Vagina (tissue), 2 donors: Measurements from ENCODE around the gene PLAAT5. TPM values are rescaled to one million over a fixed set of nuclear protein-coding genes. Genes with fewer than 3 reads are reported as not detected.
A peak's percentile ranks its signal among the peaks of the same experiment; 100 is the strongest.

Experiments
- DNase-seq, 2 donors: peaks; one replicate each; pipeline ENCODE4 v3.0.0-alpha.2; 2017; ENCODE audit errors: extremely low spot score in 2 of 2
- H3K27ac ChIP-seq: fragments of 200-600 bp; sonication (generic); one replicate; pipeline ENCODE4 v1.5.1; 2019
- H3K27me3 ChIP-seq: fragments of 200-600 bp; sonication (generic); one replicate; pipeline ENCODE4 v1.5.1; 2019
- H3K36me3 ChIP-seq, 2 donors: fragments of 200-600 bp; sonication (generic); one replicate each; pipeline ENCODE4 v1.5.1; 2017 to 2019
- H3K4me1 ChIP-seq: fragments of 200-600 bp; sonication (generic); one replicate; pipeline ENCODE4 v1.5.1; 2019
- H3K4me3 ChIP-seq, 2 donors: fragments of 200-600 bp; sonication (generic); 1 replicate in 1 of 2; 2 replicates in 1 of 2; pipeline ENCODE4 v1.5.1; 2016 to 2019
- H3K9me3 ChIP-seq: fragments of 200-600 bp; sonication (generic); one replicate; pipeline ENCODE4 v1.5.1; 2019
- CTCF ChIP-seq, 3 experiments: fragments of 450-650 bp in 2 of 3; fragments of 200-600 bp in 1 of 3; sonication (generic) in 1 of 3; IDR thresholded peaks; one replicate each; pipeline ENCODE4 v1.5.1; 2017 to 2019; ENCODE audit warnings: antibody characterized with exemption in 3 of 3, mild to moderate bottlenecking in 2 of 3, moderate library complexity in 2 of 3
- POLR2A ChIP-seq, 2 donors: fragments of 450-650 bp; IDR thresholded peaks; one replicate each; pipeline ENCODE4 v1.6.1; 2017; ENCODE audit warnings: antibody characterized with exemption in 2 of 2, mild to moderate bottlenecking in 2 of 2, moderate library complexity in 2 of 2
- POLR2AphosphoS5 ChIP-seq, 2 donors: sonication (generic); formaldehyde crosslinking; IDR thresholded peaks; one replicate each; pipeline ENCODE4 v1.9.0; 2017; ENCODE audit warnings: antibody characterized with exemption in 2 of 2, mild to moderate bottlenecking in 2 of 2, low read depth in 1 of 2; ENCODE audit not compliant: insufficient read depth in 1 of 2
- intact Hi-C: fragments of 100-400 bp; cut with DNase I; formaldehyde crosslinking; loops from one replicate; pipeline ENCODE4 v1.15.1; 2023
- total RNA-seq: library from RNA; depleted of rRNA; stranded (reverse); fragments of >200 nt; gene quantifications from one replicate; pipeline ENCODE4 v1.2.3, GENCODE V29; 2016

Gene PLAAT5
- total RNA-seq, 1 donor from 2014 or later: 0.74 TPM

- Histone ChIP-seq H3K36me3 (no peaks in the 10 kb centered on the region), H3K4me1 (no peaks in the 10 kb centered on the region), H3K9me3 (no peaks in the 10 kb centered on the region), H3K27me3 (no peaks in the 10 kb centered on the region), H3K4me3 (no peak overlapping the region), H3K27ac (no peak overlapping the region)
- intact Hi-C loops: loop anchor here (5.0 kb wide), 1 partner anchor 157 kb away; no protein-coding TSS in a partner anchor
- no peak for DNase-seq
- TF ChIP-seq POLR2A (IDR thresholded peaks at IDR 0.05) (no peak), POLR2AphosphoS5 (IDR thresholded peaks at IDR 0.05; ENCODE audit: insufficient read depth in 1 of 2, low read depth in 1 of 2) (no peak), CTCF (IDR thresholded peaks at IDR 0.05) (no peak)
These were observed 10.9 kb downstream of the PLAAT5 start for GRCh38 chr11:63480039-63480438.

- intact Hi-C loops: loop anchor here (5.0 to 10.0 kb wide), 2 partner anchors 256 to 1153 kb away; no protein-coding TSS in a partner anchor
- DNase-seq: no peak
- TF ChIP-seq POLR2A (IDR thresholded peaks at IDR 0.05) (no peak), CTCF (IDR thresholded peaks at IDR 0.05) (peak; percentile 85 to 91 (median 87)), POLR2AphosphoS5 (IDR thresholded peaks at IDR 0.05; ENCODE audit: insufficient read depth in 1 of 2, low read depth in 1 of 2) (peak in 1 of 2 donors; percentile 27)
- no peak overlapping the region for H3K27ac ChIP-seq
- H3K4me1 ChIP-seq: no peaks in the 10 kb centered on the region
- H3K4me3 ChIP-seq: no peak overlapping the region
- no peaks in the 10 kb centered on the region for H3K27me3 ChIP-seq
- H3K9me3 ChIP-seq: no peaks in the 10 kb centered on the region
- H3K36me3 ChIP-seq: no peaks in the 10 kb centered on the region
These were observed 12.1 kb downstream of the PLAAT5 start for GRCh38 chr11:63478896-63479295.

GRCh38 chr11:63476618-63477017, 14.3 kb downstream of the PLAAT5 start:
- Histone ChIP-seq H3K4me3 (no peak overlapping the region), H3K4me1 (no peaks in the 10 kb centered on the region), H3K27ac (no peak overlapping the region), H3K9me3 (no peaks in the 10 kb centered on the region), H3K27me3 (no peaks in the 10 kb centered on the region), H3K36me3 (no peaks in the 10 kb centered on the region)
- TF ChIP-seq POLR2AphosphoS5 (IDR thresholded peaks at IDR 0.05; ENCODE audit: insufficient read depth in 1 of 2, low read depth in 1 of 2) (no peak), CTCF (IDR thresholded peaks at IDR 0.05) (no peak), POLR2A (IDR thresholded peaks at IDR 0.05) (no peak)
- intact Hi-C loops: loop anchor here (5.0 to 10.0 kb wide), 2 partner anchors 258 to 1156 kb away; no protein-coding TSS in a partner anchor
- no peak for DNase-seq

GRCh38 chr11:63472372-63472771, 18.6 kb downstream of the PLAAT5 start:
- intact Hi-C loops: loop anchor here (10.0 kb wide), 1 partner anchor 262 kb away; no protein-coding TSS in a partner anchor
- Histone ChIP-seq H3K27me3 (no peaks in the 10 kb centered on the region), H3K4me1 (no peaks in the 10 kb centered on the region), H3K36me3 (no peaks in the 10 kb centered on the region), H3K9me3 (no peaks in the 10 kb centered on the region), H3K4me3 (no peak overlapping the region), H3K27ac (no peak overlapping the region)
- DNase-seq: no peak
- TF ChIP-seq POLR2A (IDR thresholded peaks at IDR 0.05): no peak
- TF ChIP-seq POLR2AphosphoS5 (IDR thresholded peaks at IDR 0.05; ENCODE audit: insufficient read depth in 1 of 2, low read depth in 1 of 2): no peak
- no peak for TF ChIP-seq CTCF (IDR thresholded peaks at IDR 0.05)

GRCh38 chr11:63470311-63470710, 20.7 kb downstream of the PLAAT5 start:
- Histone ChIP-seq H3K27me3 (no peaks in the 10 kb centered on the region), H3K27ac (no peak overlapping the region), H3K4me1 (no peaks in the 10 kb centered on the region), H3K9me3 (no peaks in the 10 kb centered on the region), H3K4me3 (no peak overlapping the region), H3K36me3 (no peaks in the 10 kb centered on the region)
- TF ChIP-seq POLR2A (IDR thresholded peaks at IDR 0.05) (no peak), POLR2AphosphoS5 (IDR thresholded peaks at IDR 0.05; ENCODE audit: insufficient read depth in 1 of 2, low read depth in 1 of 2) (no peak), CTCF (IDR thresholded peaks at IDR 0.05) (no peak)
- no peak for DNase-seq
- intact Hi-C loops: loop anchor here (10.0 kb wide), 1 partner anchor 264 kb away; no protein-coding TSS in a partner anchor
